GM19463 (cell line): ENCODE results near the gene TAF4.
"Not testable (repeated sequence)": the region's sequence is repeated elsewhere in the genome, so short reads cannot be mapped to it uniquely, and the experiment has no call there.

ENCODE experiments used
- ATAC-seq: cut with Tn5 transposase; IDR thresholded peaks from one replicate; pipeline ENCODE4 v1.9.1; 2021; ENCODE audit warnings: mild to moderate bottlenecking, moderate library complexity; ENCODE audit not compliant: unreplicated experiment

The TAF4 gene

DNA sequence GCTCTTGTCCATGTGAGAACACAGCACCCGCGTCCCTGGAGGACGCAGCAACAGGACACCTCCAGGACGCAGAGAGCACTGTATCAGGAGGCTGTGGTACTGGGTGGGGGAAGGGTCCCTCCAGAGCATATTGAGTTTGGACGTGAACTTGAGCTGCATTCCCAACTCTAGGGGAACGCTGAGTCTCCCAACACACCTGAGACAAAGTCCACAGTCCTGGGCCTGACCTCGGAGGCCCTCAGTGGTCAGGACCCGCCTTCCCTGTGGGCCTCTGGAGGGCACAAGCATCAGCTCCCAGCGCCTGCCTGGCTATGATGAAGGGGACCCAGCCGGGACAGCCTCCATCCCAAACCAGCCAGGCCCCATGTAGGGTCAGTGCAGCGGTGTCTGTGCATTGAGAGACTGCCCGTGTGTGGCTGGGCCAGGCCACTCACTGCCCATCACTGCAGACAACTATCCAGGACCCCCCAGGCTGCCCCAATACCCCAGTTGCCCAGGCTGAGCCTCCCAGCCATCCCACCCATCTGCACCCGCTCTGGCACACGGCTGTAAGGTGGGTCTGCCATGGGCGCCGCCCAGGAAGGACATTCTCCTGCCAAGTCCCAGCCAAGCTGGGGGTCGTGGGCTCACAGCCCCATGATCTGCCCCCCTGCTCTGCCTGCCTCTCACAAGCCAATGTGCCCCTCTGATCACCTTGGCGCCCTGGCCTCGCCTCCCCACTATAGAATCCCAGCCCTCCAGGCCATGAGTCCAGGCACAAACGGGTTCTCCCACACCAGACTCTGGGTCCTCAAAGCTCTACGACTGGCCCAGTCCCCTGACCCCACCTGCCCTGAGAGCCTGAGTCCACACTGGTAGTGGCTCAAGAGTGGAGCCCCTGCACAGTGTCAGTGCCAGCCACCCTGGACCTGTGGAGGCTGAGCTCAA, 115.7 kb downstream of the TAF4 start:
- ATAC-seq, result no peak

DNA sequence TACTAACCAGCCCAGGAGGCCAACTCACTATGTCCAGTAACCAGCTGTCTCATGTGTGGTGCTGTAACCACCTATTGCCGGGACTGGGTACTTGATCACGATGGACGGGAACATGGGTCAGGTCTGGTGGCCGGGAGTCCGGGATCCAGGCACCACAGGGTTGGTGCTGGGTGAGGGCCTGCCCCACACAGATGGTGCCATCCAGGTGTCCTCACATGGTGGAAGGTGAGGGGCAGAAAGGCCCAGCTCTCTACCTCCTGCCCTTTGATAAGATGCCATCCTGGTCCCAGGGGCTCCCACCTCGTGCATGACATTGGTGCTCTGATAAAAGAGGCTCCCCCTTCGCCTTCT, 116.3 kb downstream of the TAF4 start:
- ATAC-seq, result no peak

DNA sequence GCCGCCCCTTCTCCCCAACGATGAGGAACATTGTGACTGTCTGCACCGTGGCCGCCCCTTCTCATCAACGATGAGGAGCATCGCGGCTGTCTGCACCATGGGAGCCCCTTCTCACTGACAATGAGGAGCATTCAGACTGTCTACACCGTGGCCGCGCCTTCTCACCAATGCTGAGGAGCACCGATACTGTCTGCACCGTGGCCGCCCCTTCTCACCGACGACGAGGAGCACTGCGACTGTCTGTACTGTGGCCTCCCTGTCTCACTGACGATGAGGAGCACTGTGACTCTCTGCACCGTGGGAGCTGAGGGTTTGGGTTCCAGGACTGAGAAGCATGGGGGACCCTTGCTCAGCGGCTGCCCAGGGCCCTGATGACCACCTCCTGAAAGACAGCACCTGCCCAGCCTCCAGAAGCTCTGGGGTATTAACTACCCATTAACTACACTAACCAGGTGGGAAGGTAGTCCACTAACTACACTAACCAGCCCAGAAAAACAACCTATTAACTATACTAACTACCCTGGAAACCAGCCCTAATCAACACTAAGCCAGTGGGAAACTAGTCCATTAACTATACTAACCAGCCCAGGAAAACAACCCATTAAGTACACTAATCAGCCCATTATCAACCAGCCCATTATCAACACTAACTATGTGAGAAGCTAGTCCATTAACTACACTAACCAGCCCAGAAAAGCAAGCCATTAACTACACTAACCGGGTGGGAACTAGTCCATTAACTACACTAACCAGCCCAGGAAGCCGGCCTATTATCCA, 116.9 kb downstream of the TAF4 start:
- ATAC-seq, result no peak

DNA sequence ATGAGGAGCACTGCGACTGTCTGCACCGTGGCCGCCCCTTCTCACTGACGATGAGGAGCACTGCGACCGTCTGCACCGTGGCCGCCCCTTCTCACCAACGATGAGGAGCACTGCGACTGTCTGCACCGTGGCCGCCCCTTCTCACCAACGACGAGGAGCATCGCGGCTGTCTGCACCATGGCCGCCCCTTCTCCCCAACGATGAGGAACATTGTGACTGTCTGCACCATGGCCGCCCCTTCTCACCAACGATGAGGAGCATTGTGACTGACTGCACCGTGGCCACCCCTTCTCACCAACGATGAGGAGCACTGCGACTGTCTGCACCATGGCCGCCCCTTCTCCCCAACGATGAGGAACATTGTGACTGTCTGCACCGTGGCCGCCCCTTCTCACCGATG, 117.6 kb downstream of the TAF4 start:
- not testable (repeated sequence) for ATAC-seq

DNA sequence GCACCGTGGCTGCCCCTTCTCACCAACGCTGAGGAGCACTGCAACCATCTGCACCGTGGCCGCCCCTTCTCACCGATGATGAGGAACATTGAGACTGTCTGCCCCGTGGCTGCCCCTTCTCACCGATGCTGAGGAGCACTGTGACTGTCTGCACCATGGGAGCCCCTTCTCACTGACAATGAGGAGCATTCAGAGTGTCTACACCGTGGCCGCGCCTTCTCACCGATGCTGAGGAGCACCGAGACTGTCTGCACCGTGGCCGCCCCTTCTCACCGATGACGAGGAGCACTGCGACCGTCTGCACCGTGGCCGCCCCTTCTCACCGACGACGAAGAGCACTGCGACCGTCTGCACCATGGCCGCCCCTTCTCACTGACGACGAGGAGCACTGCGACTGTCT, 120.2 kb downstream of the TAF4 start:
- ATAC-seq, result not testable (repeated sequence)

DNA sequence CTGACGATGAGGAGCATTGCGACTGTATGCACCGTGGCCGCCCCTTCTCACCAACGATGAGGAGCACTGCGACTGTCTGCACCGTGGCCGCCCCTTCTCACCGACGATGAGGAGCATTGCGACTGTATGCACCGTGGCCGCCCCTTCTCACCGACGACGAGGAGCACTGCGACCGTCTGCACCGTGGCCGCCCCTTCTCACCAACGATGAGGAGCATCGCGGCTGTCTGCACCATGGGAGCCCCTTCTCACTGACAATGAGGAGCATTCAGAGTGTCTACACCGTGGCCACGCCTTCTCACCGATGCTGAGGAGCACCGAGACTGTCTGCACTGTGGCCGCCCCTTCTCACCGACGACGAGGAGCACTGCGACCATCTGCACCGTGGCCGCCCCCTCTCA, 120.7 kb downstream of the TAF4 start:
- ATAC-seq, result not testable (repeated sequence)

DNA sequence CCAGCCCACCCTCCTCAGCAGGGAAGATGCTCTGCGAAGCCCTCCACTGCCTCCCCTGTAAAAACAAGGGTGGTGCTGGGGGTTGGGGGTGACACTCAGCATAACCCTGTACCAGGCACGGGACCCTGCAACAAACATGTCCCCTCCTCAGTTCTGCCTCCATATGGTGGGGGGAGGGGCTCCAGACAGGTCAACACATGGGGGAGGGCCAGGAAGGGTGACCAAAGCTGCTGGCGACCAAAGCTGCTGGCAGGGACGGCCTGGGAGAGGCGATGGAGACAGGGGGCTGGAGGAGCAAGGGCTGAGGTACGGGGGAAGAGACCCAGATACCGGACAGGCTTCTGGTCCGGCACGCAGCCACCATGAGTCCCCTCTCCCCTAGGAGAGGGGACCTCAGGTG, 123.2 kb downstream of the TAF4 start:
- no peak for ATAC-seq

DNA sequence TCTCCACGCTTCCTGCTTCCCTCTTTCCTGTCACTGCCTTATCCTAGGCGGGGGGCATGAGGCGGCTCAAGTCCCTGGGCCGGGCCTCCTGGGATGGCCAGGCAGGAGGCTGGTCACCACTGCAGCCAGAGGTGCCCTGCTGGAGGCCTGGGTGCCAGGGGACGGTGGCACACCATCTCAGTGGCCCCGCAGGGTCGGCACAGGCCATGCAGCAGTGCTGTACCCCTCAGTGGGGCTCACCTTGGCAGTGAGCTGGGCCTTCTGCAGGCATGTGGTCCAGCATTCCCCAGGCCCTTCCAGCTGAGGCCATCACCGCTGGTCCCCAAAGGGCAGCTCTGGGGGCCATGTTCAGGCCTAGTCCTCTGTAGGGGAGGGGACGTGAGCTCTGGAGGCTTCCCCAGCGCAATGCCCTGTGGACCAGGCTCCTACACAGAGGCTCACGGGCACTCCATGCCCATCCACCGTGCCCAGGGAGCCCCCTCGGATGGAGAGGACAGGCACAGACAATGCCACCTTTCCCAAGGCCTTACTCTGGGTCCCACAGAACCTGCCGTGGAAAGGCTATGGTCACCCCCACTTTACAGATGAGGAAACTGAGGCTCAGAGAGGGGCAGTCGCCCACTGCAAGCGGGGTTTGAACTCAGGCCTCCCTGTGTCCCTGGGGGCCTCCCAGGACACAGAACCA, 123.8 kb downstream of the TAF4 start:
- no peak for ATAC-seq

GRCh38 chr20:61940976-61941720, 124.5 kb downstream of the TAF4 start:
- ATAC-seq, result no peak

- ATAC-seq, result no peak
Observed at GRCh38 chr20:61940491-61940890, 125.2 kb downstream of the TAF4 start.

GRCh38 chr20:61939691-61940360, 125.9 kb downstream of the TAF4 start:
- ATAC-seq, result no peak

DNA sequence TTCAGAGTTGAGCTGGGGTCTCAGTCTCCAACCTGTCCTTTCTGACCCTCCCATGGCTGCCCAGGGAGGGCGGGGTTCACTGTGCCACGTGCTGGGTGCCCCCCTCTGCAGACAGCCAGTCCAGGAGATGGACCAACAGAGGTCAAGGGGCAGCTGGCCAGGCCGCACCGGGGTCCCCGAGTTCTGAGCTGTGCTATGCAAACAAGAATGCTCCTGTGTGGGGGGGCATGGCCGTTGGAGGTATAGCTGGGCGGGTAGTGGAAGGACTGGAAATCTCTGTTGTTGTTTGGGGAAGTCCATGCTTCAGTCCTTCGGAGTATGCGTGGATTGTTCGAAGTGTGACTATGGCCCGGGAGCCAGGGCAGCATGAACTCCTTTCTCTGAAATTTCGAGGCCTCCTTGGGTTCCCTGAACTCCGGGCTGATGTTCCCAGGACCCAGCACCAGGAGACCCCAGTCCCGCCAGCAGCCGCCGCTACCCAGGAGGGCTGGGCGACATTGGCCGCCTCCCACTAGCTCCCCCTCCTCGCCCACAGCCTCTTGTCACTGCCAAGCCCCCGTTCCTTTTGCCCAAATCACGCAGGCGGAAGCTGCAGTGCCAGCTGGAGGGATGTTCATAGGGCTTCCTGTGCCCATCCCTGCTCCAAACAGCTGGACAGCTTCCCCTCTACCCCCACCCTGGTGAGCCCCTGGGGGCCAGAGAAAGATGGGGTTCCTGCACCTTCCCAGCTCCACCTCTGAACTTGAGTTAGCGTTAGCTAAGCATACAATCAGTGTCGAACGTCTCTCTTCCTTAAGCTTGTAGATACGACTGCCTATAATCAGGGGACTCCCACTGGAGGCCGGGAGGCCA, 126.6 kb downstream of the TAF4 start:
- ATAC-seq, result no peak

- no peak for ATAC-seq
Observed at GRCh38 chr20:61937963-61938838, 127.5 kb downstream of the TAF4 start.

- no peak for ATAC-seq
Observed at GRCh38 chr20:61937146-61937962, 128.3 kb downstream of the TAF4 start.

DNA sequence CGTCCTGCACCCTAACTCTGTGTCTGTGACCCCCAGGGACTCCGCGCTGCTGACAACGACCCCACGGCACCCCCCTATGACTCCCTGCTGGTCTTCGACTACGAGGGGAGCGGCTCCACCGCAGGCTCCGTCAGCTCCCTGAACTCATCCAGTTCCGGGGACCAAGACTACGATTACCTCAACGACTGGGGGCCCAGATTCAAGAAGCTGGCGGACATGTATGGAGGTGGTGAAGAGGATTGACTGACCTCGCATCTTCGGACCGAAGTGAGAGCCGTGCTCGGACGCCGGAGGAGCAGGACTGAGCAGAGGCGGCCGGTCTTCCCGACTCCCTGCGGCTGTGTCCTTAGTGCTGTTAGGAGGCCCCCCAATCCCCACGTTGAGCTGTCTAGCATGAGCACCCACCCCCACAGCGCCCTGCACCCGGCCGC, 129.0 kb downstream of the TAF4 start:
- no peak for ATAC-seq

DNA sequence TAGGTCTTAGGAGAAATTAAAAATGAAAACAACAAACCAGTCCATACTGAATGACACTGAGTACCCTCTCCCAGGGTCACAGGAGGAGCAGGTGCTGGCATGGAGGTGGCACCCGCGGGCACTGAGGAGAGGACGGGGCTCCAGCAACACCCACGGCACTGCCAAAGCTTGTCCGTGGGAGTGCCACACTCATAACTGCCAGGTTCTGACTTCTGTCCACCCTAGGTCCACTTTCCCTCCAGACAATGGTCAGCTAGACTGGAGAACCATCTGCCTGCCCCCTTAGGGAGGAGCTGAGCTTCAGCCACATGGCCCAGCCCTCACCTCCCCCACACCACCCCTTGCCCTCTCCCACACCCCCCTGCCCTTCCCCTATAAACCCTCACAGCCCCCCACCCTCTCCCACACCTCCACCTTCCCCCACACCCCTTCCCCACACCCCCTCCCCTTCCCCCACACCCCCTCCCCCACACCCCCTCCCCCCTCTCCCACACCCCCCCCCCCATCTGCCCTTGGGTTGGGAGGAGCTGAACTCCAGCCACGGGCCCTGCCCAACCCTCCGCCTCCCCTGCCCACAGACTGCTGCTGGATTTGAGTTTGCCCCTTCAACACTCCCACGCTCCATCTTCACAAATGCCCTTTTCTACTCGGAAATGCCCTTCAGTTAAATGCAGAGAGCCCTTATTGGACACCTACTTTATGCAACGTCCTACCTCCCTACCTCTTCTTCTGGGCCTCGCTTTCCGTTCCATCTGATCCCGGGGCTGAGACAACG, 129.6 kb downstream of the TAF4 start:
- no peak for ATAC-seq
